Measurements from ENCODE around the gene WBP4.

- TF ChIP-seq ZNF318 (IDR thresholded peaks at IDR 0.05; ENCODE audit: borderline replicate concordance in 1 of 2, low read depth in 1 of 2): no peak
- TF ChIP-seq CAMTA2 (CRISPR knock-in tag; conservative IDR thresholded peaks at IDR 0.05): no peak
- TF ChIP-seq ETV5 (CRISPR knock-in tag; IDR thresholded peaks at IDR 0.05; ENCODE audit: low read depth): no peak
- no peak for TF ChIP-seq CREB1 (IDR thresholded peaks at IDR 0.05)
- TF ChIP-seq CREB1 (CRISPR knock-in tag; IDR thresholded peaks at IDR 0.05): no peak
- TF ChIP-seq CTCF (IDR thresholded peaks at IDR 0.05 in 2 of 3, conservative IDR thresholded peaks at IDR 0.05 in 1 of 3; ENCODE audit: insufficient read depth in 2 of 3, low read depth in 1 of 3, low read length in 3 of 3): no peak
- TF ChIP-seq ZBTB7A (IDR thresholded peaks at IDR 0.05; ENCODE audit: borderline replicate concordance, control insufficient read depth, low read depth, low read length): no peak
- TF ChIP-seq POLR2A (conservative IDR thresholded peaks at IDR 0.05): no peak
Observed at GRCh38 chr13:41098761-41099160, 37.5 kb downstream of the WBP4 start.

All from K562 (cell line).